Fibroblast of lung (primary cell): Measurements from ENCODE around the gene CYTL1.

ENCODE experiments used
- CTCF ChIP-seq, 2 donors: IDR thresholded peaks in 1 of 2; conservative IDR thresholded peaks in 1 of 2; 1 replicate in 1 of 2; 2 replicates in 1 of 2; pipeline ENCODE4 v1.5.1; 2011 to 2012; ENCODE audit warnings: low read length in 2 of 2, control low read depth in 1 of 2, inconsistent platforms in 1 of 2, low read depth in 1 of 2, mild to moderate bottlenecking in 1 of 2
- EZH2 ChIP-seq: IDR thresholded peaks from 2 replicates; pipeline ENCODE4 v1.5.1; 2012; ENCODE audit warnings: low read length, control low read depth, mild to moderate bottlenecking; ENCODE audit errors: missing control alignments

GRCh38 chr4:5029447-5029846, 10.2 kb upstream of the CYTL1 start:
- no peak for TF ChIP-seq CTCF (conservative IDR thresholded peaks at IDR 0.05 in 1 of 2, IDR thresholded peaks at IDR 0.05 in 1 of 2; ENCODE audit: low read depth in 1 of 2, low read length in 2 of 2)
- no peak for TF ChIP-seq EZH2
